GM18507 (cell line): Measurements from ENCODE around the gene POT1.

Experiments used
- DNase-seq: peaks from one replicate; pipeline ENCODE4 v3.0.0; 2011; ENCODE audit warnings: low read depth; ENCODE audit not compliant: insufficient read length; ENCODE audit errors: extremely low spot score
- FAIRE-seq: peaks from 2 replicates; lab custom pipeline; 2011; peaks lifted over from hg19 to GRCh38; lab: Jason Lieb, UNC

POT1 gene

GRCh38 chr7:124818807-124819206 is 110.8 kb downstream of the POT1 start:
- DNase-seq (no peak), FAIRE-seq (no peak)

- FAIRE-seq = no peak
- no peak for DNase-seq
These were observed 115.4 kb downstream of the POT1 start for GRCh38 chr7:124813994-124814798.

GRCh38 chr7:124812764-124813163 is 116.9 kb downstream of the POT1 start:
- DNase-seq (no peak), FAIRE-seq (no peak)

GRCh38 chr7:124811341-124811740 is 118.3 kb downstream of the POT1 start:
- no peak for FAIRE-seq

GRCh38 chr7:124810605-124811004 is 119.0 kb downstream of the POT1 start:
- FAIRE-seq (no peak), DNase-seq (no peak)

More at GRCh38 chr7:124811341-124811740, 118.3 kb downstream of the POT1 start:
- DNase-seq = no peak

GRCh38 chr7:124808206-124808605 is 121.4 kb downstream of the POT1 start:
- no peak for FAIRE-seq
- no peak for DNase-seq

GRCh38 chr7:124801330-124801895 is 128.2 kb downstream of the POT1 start:
- FAIRE-seq (no peak), DNase-seq (no peak)

GRCh38 chr7:124800386-124800785 is 129.2 kb downstream of the POT1 start:
- no peak for DNase-seq
- no peak for FAIRE-seq

- DNase-seq = no peak
- FAIRE-seq = no peak
These were observed 130.2 kb downstream of the POT1 start for GRCh38 chr7:124799448-124799847.

- FAIRE-seq (no peak), DNase-seq (no peak)
These were observed 132.9 kb downstream of the POT1 start for GRCh38 chr7:124796771-124797170.

- DNase-seq (no peak), FAIRE-seq (no peak)
These were observed 136.9 kb downstream of the POT1 start for GRCh38 chr7:124792696-124793095.

GRCh38 chr7:124792002-124792401 is 137.6 kb downstream of the POT1 start:
- FAIRE-seq = no peak
- no peak for DNase-seq

- DNase-seq = no peak
These were observed 138.2 kb downstream of the POT1 start for GRCh38 chr7:124791426-124791825.

GRCh38 chr7:124790645-124791044 is 139.0 kb downstream of the POT1 start:
- DNase-seq (no peak), FAIRE-seq (no peak)

More at GRCh38 chr7:124791426-124791825, 138.2 kb downstream of the POT1 start:
- no peak for FAIRE-seq

GRCh38 chr7:124785994-124786393 is 143.6 kb downstream of the POT1 start:
- DNase-seq (no peak), FAIRE-seq (no peak)

GRCh38 chr7:124784879-124785818 is 144.5 kb downstream of the POT1 start:
- peak; percentile 67 for FAIRE-seq
- no peak for DNase-seq

- DNase-seq (no peak), FAIRE-seq (no peak)
These were observed 146.4 kb downstream of the POT1 start for GRCh38 chr7:124783271-124783670.

- DNase-seq = no peak
These were observed 147.5 kb downstream of the POT1 start for GRCh38 chr7:124781907-124782734.

GRCh38 chr7:124781418-124781817 is 148.2 kb downstream of the POT1 start:
- DNase-seq (no peak), FAIRE-seq (no peak)

More at GRCh38 chr7:124781907-124782734, 147.5 kb downstream of the POT1 start:
- no peak for FAIRE-seq
